ENCODE measurements around the gene ZNF814. TPM values are rescaled to one million over a fixed set of nuclear protein-coding genes. Genes with fewer than 3 reads are reported as not detected.
"Not testable (repeated sequence)": the region's sequence is repeated elsewhere in the genome, so short reads cannot be mapped to it uniquely, and the experiment has no call there.

The ZNF814 gene
- total RNA-seq, 1 donor from 2014 or later, result 1.8 TPM

DNA sequence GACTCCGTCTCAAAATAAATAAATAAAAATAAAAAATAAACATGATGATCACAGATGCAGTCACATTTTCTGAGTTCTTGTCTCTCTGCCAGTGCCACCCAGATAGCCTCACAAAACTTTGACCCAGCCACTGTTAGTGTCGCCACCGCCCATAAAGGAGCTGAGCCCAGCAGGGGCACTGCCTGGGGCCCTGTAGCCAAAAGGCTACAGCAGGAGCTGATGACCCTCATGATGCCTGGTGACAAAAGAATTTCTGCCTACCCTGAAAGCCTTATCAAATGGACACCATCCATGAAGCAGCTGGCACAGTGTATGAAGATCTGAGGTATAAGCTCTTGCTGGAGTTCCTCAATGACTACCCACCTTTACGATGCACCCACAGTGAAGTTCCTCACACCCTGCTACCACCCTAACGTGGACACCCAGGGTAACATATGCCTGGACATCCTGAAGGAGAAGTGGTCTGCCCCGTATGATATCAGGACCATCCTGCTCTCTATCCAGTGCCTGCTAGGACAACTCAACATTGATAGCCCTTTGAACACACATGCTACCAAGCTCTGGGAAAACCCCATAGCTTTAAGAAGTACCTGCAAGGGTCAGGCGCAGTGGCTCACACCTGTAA is 20.9 kb downstream of the ZNF814 start:
- no peak for TF ChIP-seq CTCF (IDR thresholded peaks at IDR 0.05)
- H3K36me3 ChIP-seq, result peaks cover 52 to 56% of the 10 kb centered on the region in 2 donors
- no peak overlapping the region for H3K27ac ChIP-seq
- DNase-seq (ENCODE audit: low spot score in 2 of 2), result no peak
- intact Hi-C loops (cut with DNase I), result no loop called here
- peaks cover 91 to 99% of the 10 kb centered on the region in 2 donors for H3K9me3 ChIP-seq
- no peak overlapping the region for H3K4me3 ChIP-seq
- H3K27me3 ChIP-seq, result no peaks in the 10 kb centered on the region
- no peaks in the 10 kb centered on the region for H3K4me1 ChIP-seq

DNA sequence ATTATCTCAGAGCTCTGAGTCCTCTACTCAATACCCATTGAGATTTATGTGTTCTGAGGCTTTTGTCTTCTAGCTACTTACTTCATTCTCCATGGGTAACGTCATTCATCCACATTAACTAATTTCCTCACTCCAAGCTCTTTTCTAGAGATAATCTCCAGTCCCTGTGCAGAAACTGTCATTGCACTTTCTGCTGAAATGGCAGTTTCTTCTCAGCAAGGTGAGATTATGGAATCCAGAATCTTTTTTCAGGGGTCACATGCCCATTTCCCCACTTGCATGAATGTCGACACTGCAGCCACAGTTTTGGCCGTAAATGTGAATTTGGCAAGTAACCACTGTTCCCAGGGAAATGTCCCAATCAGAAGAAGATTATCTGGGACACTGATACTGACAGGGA is 26.5 kb downstream of the ZNF814 start:
- H3K4me1 ChIP-seq; H3K27me3 ChIP-seq; intact Hi-C loops (cut with DNase I); H3K27ac ChIP-seq; H3K4me3 ChIP-seq; DNase-seq (ENCODE audit: low spot score in 2 of 2): not testable (repeated sequence)
- Histone ChIP-seq H3K9me3 (peaks cover 79 to 92% of the 10 kb centered on the region in 2 donors), H3K36me3 (peaks cover 91 to 98% of the 10 kb centered on the region in 2 donors)

GRCh38 chr19:57854117-57854516 is 34.7 kb downstream of the ZNF814 start:
- DNase-seq (ENCODE audit: low spot score in 2 of 2); H3K27ac ChIP-seq; H3K27me3 ChIP-seq; H3K4me3 ChIP-seq; intact Hi-C loops (cut with DNase I); H3K4me1 ChIP-seq: not testable (repeated sequence)
- Histone ChIP-seq H3K36me3 (peaks cover 47 to 73% of the 10 kb centered on the region in 2 donors), H3K9me3 (peaks cover 12 to 74% of the 10 kb centered on the region in 2 donors)

DNA sequence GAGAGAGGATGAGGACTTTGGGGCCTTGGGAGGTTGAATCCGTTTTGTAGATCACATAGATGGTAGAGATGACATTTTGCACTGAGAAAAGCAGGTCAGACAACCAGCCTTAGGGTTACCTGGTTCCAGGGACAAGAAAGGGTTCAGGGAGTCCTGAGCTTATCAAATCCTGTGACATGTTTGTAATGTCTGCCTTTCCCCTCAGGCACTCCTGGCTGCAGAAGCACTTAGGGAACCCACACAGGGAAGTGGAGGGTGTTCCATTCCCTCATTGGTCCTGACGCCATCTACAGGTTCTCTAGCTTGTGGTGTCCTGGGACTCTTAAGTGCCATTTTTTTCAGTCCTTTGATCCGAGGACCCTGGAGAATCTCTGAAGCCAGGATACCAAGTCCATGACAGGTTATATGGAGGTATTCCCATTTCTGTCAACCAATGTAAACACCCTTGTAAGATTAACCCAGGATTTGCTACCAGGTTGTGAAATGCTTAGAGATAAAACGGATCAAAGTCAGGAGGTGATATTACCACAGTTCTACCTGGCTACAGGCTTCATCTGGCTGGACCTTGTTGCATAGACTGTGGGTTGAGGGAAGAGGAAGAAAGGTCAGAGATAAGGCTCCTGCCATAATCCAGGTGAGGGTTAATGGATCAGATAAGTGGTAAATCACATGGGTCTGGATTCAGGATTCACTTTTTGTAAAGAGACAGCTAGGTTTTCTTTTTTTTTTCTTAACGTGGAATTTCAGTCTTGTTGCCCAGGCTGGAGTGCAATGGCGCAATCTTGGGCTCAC is 36.8 kb downstream of the ZNF814 start:
- H3K4me1 ChIP-seq; H3K27me3 ChIP-seq; intact Hi-C loops (cut with DNase I); H3K27ac ChIP-seq; DNase-seq (ENCODE audit: low spot score in 2 of 2); H3K4me3 ChIP-seq: not testable (repeated sequence)
- Histone ChIP-seq H3K36me3 (peaks cover 33 to 53% of the 10 kb centered on the region in 2 donors), H3K9me3 (peaks cover 0 to 73% of the 10 kb centered on the region in 2 donors)

DNA sequence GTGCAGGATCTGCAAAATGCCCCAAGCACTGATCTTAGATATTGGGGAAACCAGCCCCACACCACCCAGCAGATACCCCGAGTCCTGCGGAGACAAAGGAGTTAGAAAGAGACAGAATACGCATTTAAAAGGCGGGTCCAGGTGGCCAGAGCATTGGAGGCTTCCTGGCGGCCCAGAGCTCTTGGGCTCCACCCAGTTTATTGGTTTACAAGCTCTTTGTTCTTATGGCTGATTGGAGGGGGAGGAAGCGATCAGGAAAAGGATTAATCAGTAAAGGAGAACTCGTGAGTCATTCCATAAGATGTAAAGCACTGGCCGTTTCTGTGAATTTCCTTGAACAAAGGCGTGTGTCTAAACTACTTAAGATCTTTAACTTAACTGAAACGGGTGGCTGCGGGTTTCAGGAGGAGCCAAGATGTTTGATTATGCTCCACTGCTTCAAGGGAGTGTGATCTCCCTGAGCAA is 38.3 kb downstream of the ZNF814 start:
- intact Hi-C loops (cut with DNase I), result no loop called here
- Histone ChIP-seq H3K9me3 (peaks cover 0 to 68% of the 10 kb centered on the region in 2 donors), H3K27ac (no peak overlapping the region), H3K36me3 (peaks cover 19 to 40% of the 10 kb centered on the region in 2 donors), H3K4me1 (no peaks in the 10 kb centered on the region), H3K27me3 (no peaks in the 10 kb centered on the region), H3K4me3 (peak overlapping the region; percentile 63 to 79)
- no peak for TF ChIP-seq CTCF (IDR thresholded peaks at IDR 0.05)
- DNase-seq (ENCODE audit: low spot score in 2 of 2), result no peak

DNA sequence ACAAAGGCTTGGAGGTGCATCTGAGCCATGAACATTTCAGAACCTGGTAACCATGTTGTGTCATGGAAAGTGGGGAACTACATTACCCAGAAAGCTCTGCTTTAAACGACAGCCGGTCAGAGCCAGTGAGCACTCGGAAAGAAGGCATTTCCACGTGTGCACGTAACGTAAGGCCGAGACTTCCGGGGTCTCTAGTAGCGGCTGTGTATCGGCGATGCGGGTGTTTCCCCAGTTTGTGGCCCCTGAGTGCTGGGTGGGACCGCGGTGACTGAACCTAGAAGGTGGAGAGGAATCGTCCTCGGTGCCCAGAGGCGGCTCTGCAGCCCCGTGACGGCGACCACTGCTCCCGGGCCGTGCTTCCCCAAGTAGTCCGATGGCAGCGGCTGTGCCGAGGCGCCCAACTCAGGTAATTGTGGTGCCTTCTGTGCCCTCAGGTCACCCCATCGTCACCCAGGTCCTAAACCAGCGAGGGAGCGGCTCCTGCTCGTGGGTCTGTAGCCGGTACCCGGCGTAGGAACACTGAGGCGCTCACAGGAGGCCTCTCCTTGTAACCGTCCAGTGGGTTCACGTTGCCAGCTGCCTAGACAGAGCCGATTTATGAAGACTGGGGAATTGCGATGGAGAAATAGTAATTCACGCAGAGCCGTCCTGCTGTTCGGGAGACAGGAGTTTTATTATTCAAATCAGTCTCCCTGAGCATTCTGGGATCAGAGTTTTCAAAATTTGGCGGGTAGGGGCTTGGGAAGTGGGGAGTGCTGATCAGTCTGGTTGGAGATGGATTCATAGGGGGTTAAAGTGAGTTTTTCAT is 39.0 kb downstream of the ZNF814 start, which contains the start of gene ZNF587:
TSS of gene ZNF587 (plus strand) at position 194 of the 808 bp plus-strand sequence. CDS start at position 374, 180 bp downstream.
- Histone ChIP-seq H3K36me3 (peaks cover 13 to 40% of the 10 kb centered on the region in 2 donors), H3K27ac (peak within 1 kb of the TSS; percentile 2 to 55), H3K4me3 (peak within 1 kb of the TSS; percentile 63 to 79), H3K9me3 (peaks cover 0 to 61% of the 10 kb centered on the region in 2 donors)
- H3K4me1 ChIP-seq; H3K27me3 ChIP-seq; intact Hi-C loops (cut with DNase I): not testable (repeated sequence)
- peak; percentile 41 to 72 for DNase-seq (ENCODE audit: low spot score in 2 of 2)

DNA sequence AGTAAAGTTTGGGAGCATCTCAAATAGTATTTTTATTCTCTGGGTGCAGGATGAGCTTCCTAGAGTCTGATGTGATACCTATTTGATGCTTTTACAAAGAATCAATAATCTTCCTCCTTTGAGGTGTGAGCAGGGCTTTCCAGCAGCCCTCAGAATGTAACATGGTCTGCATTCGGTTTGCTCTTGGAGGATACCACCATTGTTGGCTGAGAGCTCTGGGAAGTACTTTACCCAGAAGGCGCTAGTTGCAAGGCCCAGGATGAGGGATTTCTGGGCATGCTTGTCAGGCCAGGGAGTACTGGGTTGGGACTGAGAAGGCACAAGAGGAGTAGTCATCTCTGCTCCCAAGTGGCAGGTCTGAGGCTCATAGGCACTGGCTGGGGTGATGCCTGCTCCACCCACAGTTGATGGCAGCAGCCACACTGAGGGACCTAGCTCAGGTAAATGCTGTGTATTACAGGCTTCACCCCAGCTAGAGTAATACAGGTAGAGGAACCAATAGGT is 39.6 kb downstream of the ZNF814 start:
- DNase-seq (ENCODE audit: low spot score in 2 of 2); H3K4me1 ChIP-seq; H3K27ac ChIP-seq; H3K27me3 ChIP-seq; intact Hi-C loops (cut with DNase I): not testable (repeated sequence)
- Histone ChIP-seq H3K9me3 (peaks cover 0 to 58% of the 10 kb centered on the region in 2 donors), H3K4me3 (peak overlapping the region; percentile 63 to 79), H3K36me3 (peaks cover 9 to 39% of the 10 kb centered on the region in 2 donors)

DNA sequence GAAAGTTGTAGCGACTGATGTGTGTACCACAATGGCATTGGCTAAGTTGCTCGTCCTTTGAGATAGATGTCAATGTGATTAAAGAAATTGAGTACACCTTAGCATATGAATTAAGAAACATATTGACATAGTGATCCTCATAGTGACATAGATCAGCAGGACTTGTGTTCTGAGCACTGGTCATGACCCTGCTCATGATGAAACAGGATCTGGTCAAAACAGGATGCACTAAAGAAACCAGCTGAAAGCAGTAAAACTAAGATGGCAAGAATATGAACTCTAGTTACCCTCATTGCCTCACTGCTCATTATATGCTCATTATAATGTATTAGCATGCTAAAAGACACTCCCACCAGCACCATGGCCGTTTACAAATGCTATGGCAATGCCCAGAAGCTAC is 41.7 kb downstream of the ZNF814 start:
- H3K27me3 ChIP-seq; H3K4me1 ChIP-seq; H3K4me3 ChIP-seq; intact Hi-C loops (cut with DNase I); DNase-seq (ENCODE audit: low spot score in 2 of 2); H3K27ac ChIP-seq: not testable (repeated sequence)
- H3K36me3 ChIP-seq, result peaks cover 8 to 34% of the 10 kb centered on the region in 2 donors
- peaks cover 3 to 47% of the 10 kb centered on the region in 2 donors for H3K9me3 ChIP-seq
